Pancreas (tissue), 10 donors: ENCODE results near the gene POLR3A. TPM values are rescaled to one million over a fixed set of nuclear protein-coding genes. Genes with fewer than 3 reads are reported as not detected.
"Not testable (repeated sequence)": the region's sequence is repeated elsewhere in the genome, so short reads cannot be mapped to it uniquely, and the experiment has no call there.

Source experiments
- ATAC-seq, 4 donors: fragments of 200-7000 bp; cut with Tn5 transposase; one replicate each; pipeline versions ENCODE4 v1.8.0 to v1.9.1; 2020; ENCODE audit warnings: mild to moderate bottlenecking in 4 of 4, moderate library complexity in 4 of 4
- DNase-seq, 6 donors: peaks; one replicate each; pipeline ENCODE4 v3.0.0-alpha.2; 2020
- FAIRE-seq: peaks from 2 replicates; lab custom pipeline; 2012; peaks lifted over from hg19 to GRCh38; lab: Jason Lieb, UNC
- H3K27ac ChIP-seq, 4 donors: fragments of 200-600 bp; sonication (generic); 1 replicate in 3 of 4; 2 replicates in 1 of 4; pipeline versions ENCODE4 v1.5.0 to v1.8.0; 2020
- H3K27me3 ChIP-seq, 4 donors: fragments of 200-600 bp; one replicate each; pipeline ENCODE4 v1.8.0; 2021
- H3K36me3 ChIP-seq, 3 donors: fragments of 200-600 bp; sonication (generic) in 1 of 3; one replicate each; pipeline versions ENCODE4 v1.5.0 to v1.8.0; 2020 to 2021
- H3K4me1 ChIP-seq, 3 donors: fragments of 200-600 bp; one replicate each; pipeline ENCODE4 v1.8.0; 2021
- H3K4me3 ChIP-seq, 4 donors: fragments of 200-600 bp; sonication (generic) in 2 of 4; one replicate each; pipeline versions ENCODE4 v1.5.0 to v1.8.0; 2020 to 2021
- H3K9me3 ChIP-seq, 4 donors: fragments of 200-600 bp; one replicate each; pipeline ENCODE4 v1.8.0; 2021
- WGBS, 2 donors: extraction: QIAGEN DNeasy Blood & Tissue Kit; methylation state at CpG; one replicate each; pipeline ENCODE4 v1.1.7; 2013; 5-methylcytosine and 5-hydroxymethylcytosine counted together
- intact Hi-C, 3 donors: fragments of 100-400 bp; cut with DNase I; formaldehyde crosslinking; loops; one replicate each; pipeline versions ENCODE4 v1.11.1 to v1.14.2; 2022
- polyA plus RNA-seq, 2 donors: library from polyadenylated mRNA; stranded (reverse); fragments of 200-250 nt; gene quantifications; one replicate each; pipeline ENCODE4 v1.2.3, GENCODE V29; 2013
- total RNA-seq, 6 donors: library from RNA; stranded (reverse); fragmentation: NEBNext Ultra II Directional in 4 of 6; extraction: Animal tissue kit (Norgen Biotek cat#: 25700) in 4 of 6; gene quantifications; one replicate each; pipeline versions ENCODE4 v1.2.1 to v1.2.4, GENCODE V29; 2021 to 2023
- TF ChIP-seq, protein P1 (sequence below), 4 donors: fragments of 200-600 bp; sonication (generic) in 3 of 4; IDR thresholded peaks; one replicate each; pipeline versions ENCODE4 v1.5.0 to v1.8.0; 2021; ENCODE audit warnings: antibody characterized with exemption in 4 of 4
- donor health status: healthy with polysubstance abuse.
- donor health status: DM: no; HTN: no; CAD: no; lungs with moderate emphysema.
- donor health status: DM: no; HTN: no; CAD: no.
- donor health status: control.
- donor health status: control.
- donor health status: Bipolar disorder and iron deficiency.
- donor health status: DM: yes; HTN: yes; CAD: no.
- donor health status: DM: no; HTN: no; CAD: no.
- donor health status: DM: no; HTN: no; CAD: no.
- donor health status: DM: yes; HTN: yes; CAD: no.

The POLR3A gene
- total and polyA plus RNA-seq, 8 donors, result 4.0 to 7.4 (median 5.4) TPM

GRCh38 chr10:78071140-78071856, 42.0 kb upstream of the POLR3A start:
- Histone ChIP-seq H3K27ac (no peak overlapping the region), H3K36me3 (no peaks in the 10 kb centered on the region), H3K4me3 (no peak overlapping the region), H3K27me3 (no peaks in the 10 kb centered on the region), H3K4me1 (no peaks in the 10 kb centered on the region), H3K9me3 (no peaks in the 10 kb centered on the region)
- intact Hi-C loops, result no loop called here
- DNase-seq (no peak), FAIRE-seq (no peak), ATAC-seq (no peak)
- 77 to 81% methylated on average over 4 of the region's 4 CpGs for WGBS, 2 donors
- TF ChIP-seq, protein P1, sequence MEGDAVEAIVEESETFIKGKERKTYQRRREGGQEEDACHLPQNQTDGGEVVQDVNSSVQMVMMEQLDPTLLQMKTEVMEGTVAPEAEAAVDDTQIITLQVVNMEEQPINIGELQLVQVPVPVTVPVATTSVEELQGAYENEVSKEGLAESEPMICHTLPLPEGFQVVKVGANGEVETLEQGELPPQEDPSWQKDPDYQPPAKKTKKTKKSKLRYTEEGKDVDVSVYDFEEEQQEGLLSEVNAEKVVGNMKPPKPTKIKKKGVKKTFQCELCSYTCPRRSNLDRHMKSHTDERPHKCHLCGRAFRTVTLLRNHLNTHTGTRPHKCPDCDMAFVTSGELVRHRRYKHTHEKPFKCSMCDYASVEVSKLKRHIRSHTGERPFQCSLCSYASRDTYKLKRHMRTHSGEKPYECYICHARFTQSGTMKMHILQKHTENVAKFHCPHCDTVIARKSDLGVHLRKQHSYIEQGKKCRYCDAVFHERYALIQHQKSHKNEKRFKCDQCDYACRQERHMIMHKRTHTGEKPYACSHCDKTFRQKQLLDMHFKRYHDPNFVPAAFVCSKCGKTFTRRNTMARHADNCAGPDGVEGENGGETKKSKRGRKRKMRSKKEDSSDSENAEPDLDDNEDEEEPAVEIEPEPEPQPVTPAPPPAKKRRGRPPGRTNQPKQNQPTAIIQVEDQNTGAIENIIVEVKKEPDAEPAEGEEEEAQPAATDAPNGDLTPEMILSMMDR (IDR thresholded peaks at IDR 0.05), result no peak

- 84 to 88% methylated on average over 5 of the region's 5 CpGs for WGBS, 2 donors
- intact Hi-C loops, result no loop called here
Measured at GRCh38 chr10:78070726-78071125, 41.4 kb upstream of the POLR3A start.

GRCh38 chr10:78070064-78070463, 40.7 kb upstream of the POLR3A start:
- H3K27me3 ChIP-seq, H3K9me3 ChIP-seq, H3K36me3 ChIP-seq, H3K4me1 ChIP-seq, intact Hi-C loops, ATAC-seq, H3K4me3 ChIP-seq, DNase-seq, FAIRE-seq, H3K27ac ChIP-seq: not testable (repeated sequence)
- WGBS, 2 donors, result 90 to 92% methylated on average over 12 of the region's 12 CpGs

More at GRCh38 chr10:78070726-78071125, 41.4 kb upstream of the POLR3A start:
- no peaks in the 10 kb centered on the region for H3K27me3 ChIP-seq
- H3K9me3 ChIP-seq, result no peaks in the 10 kb centered on the region
- ATAC-seq, result no peak
- TF ChIP-seq, protein P1 (IDR thresholded peaks at IDR 0.05), result no peak
- H3K4me3 ChIP-seq, result no peak overlapping the region
- no peak for DNase-seq
- H3K36me3 ChIP-seq, result no peaks in the 10 kb centered on the region
- FAIRE-seq, result no peak
- H3K4me1 ChIP-seq, result no peaks in the 10 kb centered on the region
- H3K27ac ChIP-seq, result no peak overlapping the region

DNA sequence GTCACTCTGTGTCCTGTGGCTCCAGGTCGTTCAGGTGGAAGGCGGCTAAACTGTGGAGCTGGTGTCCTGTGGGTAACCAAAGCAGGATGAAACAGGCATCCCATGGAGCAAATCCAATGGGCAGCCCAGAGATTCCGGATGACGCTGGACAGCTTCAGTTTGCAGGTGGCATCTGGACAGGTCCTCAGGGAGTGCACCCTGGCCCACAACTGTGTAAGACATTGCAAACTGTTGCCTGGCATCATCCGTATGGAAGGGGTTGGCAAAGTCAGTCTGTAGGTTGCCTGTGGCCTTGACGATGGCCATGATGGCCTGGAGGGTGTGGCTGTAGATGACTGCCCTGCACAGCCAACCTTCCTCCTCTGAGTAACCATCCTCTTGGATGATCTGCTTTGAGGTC, 39.8 kb upstream of the POLR3A start:
- Histone ChIP-seq H3K36me3 (no peaks in the 10 kb centered on the region), H3K27ac (no peak overlapping the region), H3K4me3 (no peak overlapping the region), H3K9me3 (no peaks in the 10 kb centered on the region), H3K27me3 (no peaks in the 10 kb centered on the region), H3K4me1 (no peaks in the 10 kb centered on the region)
- FAIRE-seq (no peak), ATAC-seq (no peak), DNase-seq (no peak)
- intact Hi-C loops, result no loop called here
- WGBS, 2 donors, result 81 to 83% methylated on average over 6 of the region's 6 CpGs
- TF ChIP-seq, protein P1 (IDR thresholded peaks at IDR 0.05), result no peak

- intact Hi-C loops, result no loop called here
- Histone ChIP-seq H3K4me1 (no peaks in the 10 kb centered on the region), H3K9me3 (no peaks in the 10 kb centered on the region), H3K27me3 (no peaks in the 10 kb centered on the region), H3K4me3 (no peak overlapping the region), H3K36me3 (no peaks in the 10 kb centered on the region), H3K27ac (no peak overlapping the region)
- no peak for ATAC-seq
- no peak for DNase-seq
- 74 to 79% methylated on average over 11 of the region's 11 CpGs for WGBS, 2 donors
- no peak for FAIRE-seq
- TF ChIP-seq, protein P1 (IDR thresholded peaks at IDR 0.05), result no peak
Measured at GRCh38 chr10:78066728-78067430, 37.6 kb upstream of the POLR3A start.
